GM21717 (cell line): ENCODE data around the gene KCNG4.
"Not testable (repeated sequence)": the region's sequence is repeated elsewhere in the genome, so short reads cannot be mapped to it uniquely, and the experiment has no call there.

Experiments used
- ATAC-seq: cut with Tn5 transposase; IDR thresholded peaks from one replicate; pipeline ENCODE4 v1.9.1; 2021; ENCODE audit warnings: mild to moderate bottlenecking, moderate library complexity; ENCODE audit not compliant: unreplicated experiment

Gene KCNG4

GRCh38 chr16:84207879-84208278 lies 31.9 kb downstream of the KCNG4 start:
- ATAC-seq: no peak

- no peak for ATAC-seq
These were observed 32.6 kb downstream of the KCNG4 start for GRCh38 chr16:84207251-84207650.

GRCh38 chr16:84205976-84206691 lies 33.7 kb downstream of the KCNG4 start:
- no peak for ATAC-seq

- not testable (repeated sequence) for ATAC-seq
These were observed 34.7 kb downstream of the KCNG4 start for GRCh38 chr16:84205123-84205522.

GRCh38 chr16:84204551-84204950 lies 35.3 kb downstream of the KCNG4 start:
- not testable (repeated sequence) for ATAC-seq

GRCh38 chr16:84199861-84200260 lies 40.0 kb downstream of the KCNG4 start:
- ATAC-seq: no peak

GRCh38 chr16:84199097-84199496 lies 40.7 kb downstream of the KCNG4 start:
- ATAC-seq: no peak

- ATAC-seq: no peak
These were observed 41.4 kb downstream of the KCNG4 start for GRCh38 chr16:84198401-84198800.

- ATAC-seq: no peak
These were observed 42.2 kb downstream of the KCNG4 start for GRCh38 chr16:84197466-84198128.

- no peak for ATAC-seq
These were observed 43.0 kb downstream of the KCNG4 start for GRCh38 chr16:84196727-84197394.

GRCh38 chr16:84196101-84196500 lies 43.7 kb downstream of the KCNG4 start:
- ATAC-seq: no peak

- ATAC-seq: no peak
These were observed 44.4 kb downstream of the KCNG4 start for GRCh38 chr16:84195201-84196093.

- ATAC-seq: no peak
These were observed 45.2 kb downstream of the KCNG4 start for GRCh38 chr16:84194470-84195200.

GRCh38 chr16:84194018-84194417 lies 45.8 kb downstream of the KCNG4 start:
- ATAC-seq: no peak

GRCh38 chr16:84193480-84193879 lies 46.3 kb downstream of the KCNG4 start:
- ATAC-seq: no peak

- no peak for ATAC-seq
These were observed 48.3 kb downstream of the KCNG4 start for GRCh38 chr16:84191466-84191865.

GRCh38 chr16:84190731-84191388 lies 49.0 kb downstream of the KCNG4 start, which contains the start of gene ADAD2:
ADAD2 (plus strand) TSS chr16:84191157; CDS start chr16:84191231, 74 bp downstream.
- no peak for ATAC-seq

- ATAC-seq: peak; percentile 92
These were observed 53.0 kb downstream of the KCNG4 start, which contains the start of gene TAF1C for GRCh38 chr16:84186685-84187437. TAF1C (minus strand) TSS chr16:84187057; CDS start chr16:84184988, 2,069 bp downstream.

- no peak for ATAC-seq
These were observed 55.0 kb downstream of the KCNG4 start for GRCh38 chr16:84184775-84185174.
